ENCODE data around the gene MYOM3. TPM values are rescaled to one million over a fixed set of nuclear protein-coding genes. Genes with fewer than 3 reads are reported as not detected.
A peak's percentile ranks its signal among the peaks of the same experiment; 100 is the strongest.

The MYOM3 gene
- total and polyA plus RNA-seq, 2 of the 13 experiments (the other 11 are each of a cell fraction or from before 2014, with no cell fraction given) = 5.8 to 15.3 TPM

DNA sequence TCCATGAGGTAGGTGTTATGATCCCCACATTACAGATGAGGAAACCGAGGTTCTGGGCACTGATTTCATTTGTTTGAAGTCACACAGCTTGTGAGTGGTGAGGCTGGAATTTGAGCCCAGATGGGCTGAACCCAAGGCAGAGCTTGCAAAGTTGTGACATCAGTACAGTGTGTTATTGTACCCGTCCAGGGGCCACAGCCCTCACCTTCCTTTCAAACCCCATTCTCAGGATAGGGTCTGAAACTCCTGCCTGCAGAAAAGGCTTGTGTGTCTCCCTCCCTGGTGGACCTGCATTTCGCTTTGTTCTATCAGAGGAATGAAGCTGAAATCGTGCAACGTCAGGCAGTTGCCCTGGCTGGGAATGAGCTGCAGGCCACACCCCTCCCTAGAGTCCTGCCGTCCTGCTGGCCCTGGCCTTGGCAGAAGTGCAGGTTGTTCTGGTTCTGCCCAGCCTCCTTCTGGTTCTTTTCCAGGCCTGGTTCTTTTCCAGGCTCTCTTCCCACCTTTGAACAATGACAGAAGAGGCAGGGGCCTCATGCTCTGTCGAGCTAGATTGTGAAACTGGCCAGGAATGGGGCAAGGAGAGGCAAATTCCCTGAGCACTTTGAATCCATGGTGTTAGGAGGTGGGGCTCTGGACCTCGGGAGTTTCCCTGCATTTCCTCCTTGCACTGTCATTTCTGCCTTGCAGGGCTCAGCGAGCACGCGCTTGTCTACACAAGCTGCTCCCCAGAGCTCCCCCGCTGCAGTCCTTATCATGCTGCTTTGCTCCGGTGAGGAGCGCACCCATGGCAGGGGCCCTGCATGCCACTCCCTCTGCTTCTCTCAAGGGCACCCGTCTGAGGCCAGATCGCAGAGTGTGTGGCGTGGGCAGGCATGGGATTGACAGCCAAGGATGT, 8.2 kb upstream of the MYOM3 start (continued):
- peak; percentile 90 for TF ChIP-seq ZNF280D (CRISPR knock-in tag; IDR thresholded peaks at IDR 0.05)
- TF ChIP-seq CREB3 (CRISPR knock-in tag; IDR thresholded peaks at IDR 0.05) = no peak
- TF ChIP-seq, protein P1, sequence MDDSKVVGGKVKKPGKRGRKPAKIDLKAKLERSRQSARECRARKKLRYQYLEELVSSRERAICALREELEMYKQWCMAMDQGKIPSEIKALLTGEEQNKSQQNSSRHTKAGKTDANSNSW (CRISPR knock-in tag; IDR thresholded peaks at IDR 0.05; ENCODE audit: borderline replicate concordance) = no peak
- no peak for TF ChIP-seq ZBTB3 (CRISPR knock-in tag; IDR thresholded peaks at IDR 0.05; ENCODE audit: borderline replicate concordance, low read depth)
- no peak for TF ChIP-seq SMC3 (IDR thresholded peaks at IDR 0.05; ENCODE audit: low read length)
- TF ChIP-seq, protein P2, sequence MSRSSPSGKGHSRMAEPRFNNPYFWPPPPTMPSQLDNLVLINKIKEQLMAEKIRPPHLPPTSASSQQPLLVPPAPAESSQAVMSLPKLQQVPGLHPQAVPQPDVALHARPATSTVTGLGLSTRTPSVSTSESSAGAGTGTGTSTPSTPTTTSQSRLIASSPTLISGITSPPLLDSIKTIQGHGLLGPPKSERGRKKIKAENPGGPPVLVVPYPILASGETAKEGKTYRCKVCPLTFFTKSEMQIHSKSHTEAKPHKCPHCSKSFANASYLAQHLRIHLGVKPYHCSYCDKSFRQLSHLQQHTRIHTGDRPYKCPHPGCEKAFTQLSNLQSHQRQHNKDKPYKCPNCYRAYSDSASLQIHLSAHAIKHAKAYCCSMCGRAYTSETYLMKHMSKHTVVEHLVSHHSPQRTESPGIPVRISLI (CRISPR knock-in tag; IDR thresholded peaks at IDR 0.05; ENCODE audit: borderline replicate concordance) = no peak
- TF ChIP-seq, protein P3, sequence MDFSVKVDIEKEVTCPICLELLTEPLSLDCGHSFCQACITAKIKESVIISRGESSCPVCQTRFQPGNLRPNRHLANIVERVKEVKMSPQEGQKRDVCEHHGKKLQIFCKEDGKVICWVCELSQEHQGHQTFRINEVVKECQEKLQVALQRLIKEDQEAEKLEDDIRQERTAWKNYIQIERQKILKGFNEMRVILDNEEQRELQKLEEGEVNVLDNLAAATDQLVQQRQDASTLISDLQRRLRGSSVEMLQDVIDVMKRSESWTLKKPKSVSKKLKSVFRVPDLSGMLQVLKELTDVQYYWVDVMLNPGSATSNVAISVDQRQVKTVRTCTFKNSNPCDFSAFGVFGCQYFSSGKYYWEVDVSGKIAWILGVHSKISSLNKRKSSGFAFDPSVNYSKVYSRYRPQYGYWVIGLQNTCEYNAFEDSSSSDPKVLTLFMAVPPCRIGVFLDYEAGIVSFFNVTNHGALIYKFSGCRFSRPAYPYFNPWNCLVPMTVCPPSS (IDR thresholded peaks at IDR 0.05) = no peak
- no peak for TF ChIP-seq ELF4 (CRISPR knock-in tag; IDR thresholded peaks at IDR 0.05; ENCODE audit: borderline replicate concordance)
- TF ChIP-seq FOXO4 (CRISPR knock-in tag; conservative IDR thresholded peaks at IDR 0.05) = no peak
- TF ChIP-seq ZNF784 (CRISPR knock-in tag; IDR thresholded peaks at IDR 0.05; ENCODE audit: borderline replicate concordance) = peak; percentile 75; the same call in 1 of the 2 replicates
- no peak for TF ChIP-seq CSRNP1 (CRISPR knock-in tag; IDR thresholded peaks at IDR 0.05)
- 0 out of 2 replicates have a peak, but pooled peaks have one; percentile 37 for TF ChIP-seq KDM6A (CRISPR knock-in tag; IDR thresholded peaks at IDR 0.05; ENCODE audit: low read depth)
- TF ChIP-seq SAFB2 (CRISPR knock-in tag; IDR thresholded peaks at IDR 0.05; ENCODE audit: borderline replicate concordance, low read depth) = no peak; the same call in 1 of the 2 replicates
- TF ChIP-seq ZNF121 (CRISPR knock-in tag; IDR thresholded peaks at IDR 0.05) = peak; percentile 49

All from HepG2 (cell line).